OCI-LY3 (cell line): ENCODE results near the gene DAND5.

ENCODE experiments used
- CTCF ChIP-seq: fragments of 200-600, 300-600 bp; sonication (generic); IDR thresholded peaks from 2 replicates; pipeline ENCODE4 v1.5.1; 2014; ENCODE audit warnings: antibody characterized with exemption, low read length, low read depth
- EZH2phosphoT487 ChIP-seq: fragments of 200-600 bp; shearing (Covaris generic); IDR thresholded peaks from 2 replicates; pipeline ENCODE4 v1.6.1; 2018; ENCODE audit warnings: antibody characterized with exemption, mixed run types, low read depth

GRCh38 chr19:12956446-12957388 lies 12.7 kb upstream of the DAND5 start, which contains the start of gene GADD45GIP1:
- TF ChIP-seq CTCF (no peak), EZH2phosphoT487 (no peak)
